Activated CD4-positive, alpha-beta T cell treated with anti-CD3 and anti-CD28 coated beads, Interleukin-2, amount 10 ng/mL, durations not matched to agents 24 days and 14 days (primary cell): ENCODE results near the gene CDH22. TPM values are rescaled to one million over a fixed set of nuclear protein-coding genes. Genes with fewer than 3 reads are reported as not detected.

ENCODE experiments used
- DNase-seq: peaks from one replicate; pipeline ENCODE4 v3.0.0; 2022
- H3K27ac Mint-ChIP-seq: one replicate; pipeline ENCODE4 v1.8.0; 2022; ENCODE audit warnings: mild to moderate bottlenecking, mixed read lengths
- H3K27me3 Mint-ChIP-seq: one replicate; pipeline ENCODE4 v1.8.0; 2022; ENCODE audit warnings: mixed read lengths
- H3K36me3 Mint-ChIP-seq: one replicate; pipeline ENCODE4 v1.8.0; 2022; ENCODE audit warnings: low read depth, mild to moderate bottlenecking, mixed read lengths
- H3K4me1 Mint-ChIP-seq: one replicate; pipeline ENCODE4 v1.8.0; 2021; ENCODE audit warnings: mixed read lengths
- H3K4me3 Mint-ChIP-seq: one replicate; pipeline ENCODE4 v1.8.0; 2022; ENCODE audit warnings: mild to moderate bottlenecking, moderate library complexity, mixed read lengths
- H3K9me3 Mint-ChIP-seq: one replicate; pipeline ENCODE4 v1.8.0; 2021; ENCODE audit warnings: mixed read lengths
- intact Hi-C: fragments of 100-400 bp; cut with micrococcal nuclease; formaldehyde crosslinking; loops from one replicate; pipeline ENCODE4 v1.15.1; 2023
- total RNA-seq: library from RNA; stranded (reverse); gene quantifications from 2 replicates; pipeline ENCODE4 v1.2.3, GENCODE V29; 2022

The CDH22 gene, protein sequence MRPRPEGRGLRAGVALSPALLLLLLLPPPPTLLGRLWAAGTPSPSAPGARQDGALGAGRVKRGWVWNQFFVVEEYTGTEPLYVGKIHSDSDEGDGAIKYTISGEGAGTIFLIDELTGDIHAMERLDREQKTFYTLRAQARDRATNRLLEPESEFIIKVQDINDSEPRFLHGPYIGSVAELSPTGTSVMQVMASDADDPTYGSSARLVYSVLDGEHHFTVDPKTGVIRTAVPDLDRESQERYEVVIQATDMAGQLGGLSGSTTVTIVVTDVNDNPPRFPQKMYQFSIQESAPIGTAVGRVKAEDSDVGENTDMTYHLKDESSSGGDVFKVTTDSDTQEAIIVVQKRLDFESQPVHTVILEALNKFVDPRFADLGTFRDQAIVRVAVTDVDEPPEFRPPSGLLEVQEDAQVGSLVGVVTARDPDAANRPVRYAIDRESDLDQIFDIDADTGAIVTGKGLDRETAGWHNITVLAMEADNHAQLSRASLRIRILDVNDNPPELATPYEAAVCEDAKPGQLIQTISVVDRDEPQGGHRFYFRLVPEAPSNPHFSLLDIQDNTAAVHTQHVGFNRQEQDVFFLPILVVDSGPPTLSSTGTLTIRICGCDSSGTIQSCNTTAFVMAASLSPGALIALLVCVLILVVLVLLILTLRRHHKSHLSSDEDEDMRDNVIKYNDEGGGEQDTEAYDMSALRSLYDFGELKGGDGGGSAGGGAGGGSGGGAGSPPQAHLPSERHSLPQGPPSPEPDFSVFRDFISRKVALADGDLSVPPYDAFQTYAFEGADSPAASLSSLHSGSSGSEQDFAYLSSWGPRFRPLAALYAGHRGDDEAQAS
- total RNA-seq = not detected in 2 replicates

DNA sequence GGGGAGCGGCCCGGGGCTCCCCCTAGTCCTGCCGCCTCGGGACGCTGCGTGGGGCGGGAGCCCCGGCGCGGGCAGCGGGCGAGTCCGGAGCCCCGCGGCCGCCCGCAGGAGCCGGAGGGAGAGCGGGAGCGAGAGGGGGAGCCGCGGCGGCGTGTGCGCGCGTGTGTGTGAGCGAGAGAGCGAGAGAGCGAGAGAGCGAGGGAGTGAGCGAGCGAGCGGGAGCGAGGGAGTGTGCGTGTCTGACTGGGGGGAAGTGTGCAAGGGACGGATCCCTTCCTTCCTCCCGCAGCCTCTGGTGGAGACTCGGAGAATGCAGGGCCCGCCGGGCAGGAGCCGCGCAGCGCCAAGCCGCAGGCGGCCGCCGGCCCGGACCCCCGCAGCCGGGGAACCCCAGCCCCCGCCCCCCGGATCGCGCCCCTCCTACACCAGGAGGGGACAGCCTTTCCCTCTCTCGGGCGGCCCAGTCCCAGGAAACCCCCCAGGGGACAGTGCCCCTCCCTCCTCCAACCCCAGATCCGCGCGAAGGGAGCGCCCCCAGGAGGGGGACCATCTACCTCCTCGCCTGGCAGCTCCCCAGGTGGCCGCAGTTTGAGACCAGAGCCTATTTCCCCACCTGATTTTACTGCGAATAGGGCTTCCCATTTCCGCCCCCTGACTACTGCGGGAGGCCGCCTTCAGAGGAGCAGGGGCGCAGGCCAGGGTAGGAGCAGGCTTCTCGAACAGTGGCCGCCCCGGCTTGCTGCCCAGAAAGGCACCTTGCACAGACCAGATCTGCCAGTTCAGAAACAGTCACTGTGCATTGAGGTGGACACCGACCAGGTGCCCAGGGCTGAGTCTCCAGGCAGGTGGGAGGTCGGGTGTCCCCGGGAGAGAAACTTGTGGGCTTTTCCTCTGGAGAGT lies at the start of gene CDH22:
Gene CDH22, minus strand, starts transcription at position 241 of the 900 bp plus-strand sequence. CDS start 57,204 bp downstream, outside the sequence.
- peak; percentile 75 for DNase-seq
- no peak within 1 kb of the TSS for H3K27ac Mint-ChIP-seq
- no peaks in the 10 kb centered on the region for H3K9me3 Mint-ChIP-seq

DNA sequence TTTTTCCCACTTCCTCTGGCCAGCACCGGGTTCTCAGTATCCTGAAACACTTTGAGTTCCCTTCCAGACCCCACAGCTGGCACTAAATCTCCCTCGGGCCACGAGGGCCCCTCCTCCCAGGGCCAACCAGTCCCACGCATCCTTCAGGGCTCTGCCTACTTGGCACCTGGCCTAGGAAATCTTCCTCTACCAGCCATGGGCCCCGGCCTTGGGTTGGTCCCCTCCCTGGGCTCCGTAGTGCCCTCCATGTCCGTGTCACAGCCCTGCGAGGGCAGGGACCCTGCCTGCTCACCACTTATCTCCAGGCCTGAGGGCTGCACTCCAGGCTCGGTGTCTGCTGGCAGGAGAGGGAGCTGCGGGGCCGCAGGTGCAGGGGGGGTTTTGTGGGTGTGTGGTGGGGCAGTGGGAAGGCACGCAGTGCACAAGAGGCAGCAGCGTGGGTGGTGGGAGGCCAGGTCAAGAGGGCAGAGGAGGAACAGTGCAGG lies 48.8 kb upstream of the CDH22 start:
- DNase-seq = no peak
- no peak overlapping the region for H3K27ac Mint-ChIP-seq

More for the DNA sequence above, at the start of gene CDH22:
- Mint-ChIP-seq H3K4me1 (peaks cover 4% of the 10 kb centered on the region), H3K27me3 (peaks cover 73% of the 10 kb centered on the region), H3K4me3 (peak within 1 kb of the TSS; percentile 55), H3K36me3 (no peaks in the 10 kb centered on the region)
- intact Hi-C loops = loop anchor here (5.0 kb wide), 2 partner anchors 286 to 379 kb away; partner anchors contain the start of gene TP53RK

DNA sequence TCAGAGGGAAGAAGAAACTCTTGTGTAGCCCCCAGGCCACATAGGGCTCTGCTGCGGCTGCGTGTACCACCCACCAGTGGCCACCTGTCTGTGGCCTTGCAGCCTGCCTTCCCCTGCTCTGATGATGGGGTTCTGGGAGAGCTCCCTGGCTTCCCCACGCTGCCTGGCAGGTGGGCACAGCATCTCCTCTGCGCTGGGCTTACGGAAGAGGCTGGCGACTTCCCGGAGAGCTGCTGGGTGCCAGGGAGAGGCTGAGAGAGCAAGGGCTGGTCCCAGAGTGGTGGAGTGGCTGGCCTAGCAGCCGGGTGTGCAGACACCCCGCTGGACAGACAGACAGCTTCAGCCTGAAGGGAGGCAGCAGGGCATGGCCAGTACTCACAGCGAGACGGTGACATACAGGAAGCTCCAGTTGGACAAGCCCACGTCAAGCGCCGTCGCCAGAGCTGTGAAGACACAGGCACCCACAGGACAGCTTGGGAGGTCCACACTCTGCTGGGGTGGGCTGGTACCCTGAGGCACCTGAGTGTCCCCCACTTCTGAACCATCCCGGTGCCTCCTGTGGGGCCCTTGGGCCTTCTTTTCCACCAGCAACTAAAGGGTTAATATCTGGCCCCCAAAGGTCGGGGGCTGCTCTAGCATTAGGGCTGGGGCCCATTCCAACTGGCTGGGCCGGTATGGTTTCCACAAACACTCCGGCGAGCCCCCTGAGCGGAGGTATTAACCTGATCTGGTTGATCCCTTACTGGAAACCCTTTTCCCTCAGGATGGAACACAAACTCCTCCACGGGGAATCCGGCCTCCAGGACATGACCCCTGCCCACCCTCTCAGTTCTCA lies 48.1 kb upstream of the CDH22 start:
- peaks cover 27% of the 10 kb centered on the region for H3K4me1 Mint-ChIP-seq
- H3K9me3 Mint-ChIP-seq = no peaks in the 10 kb centered on the region
- no peaks in the 10 kb centered on the region for H3K27me3 Mint-ChIP-seq
- no peak overlapping the region for H3K4me3 Mint-ChIP-seq
- peaks cover 24% of the 10 kb centered on the region for H3K36me3 Mint-ChIP-seq
- no peak for DNase-seq
- intact Hi-C loops = no loop called here
- H3K27ac Mint-ChIP-seq = no peak overlapping the region

More for the DNA sequence above, 48.8 kb upstream of the CDH22 start:
- Mint-ChIP-seq H3K36me3 (peaks cover 28% of the 10 kb centered on the region), H3K4me1 (peaks cover 34% of the 10 kb centered on the region), H3K4me3 (no peak overlapping the region), H3K9me3 (no peaks in the 10 kb centered on the region), H3K27me3 (no peaks in the 10 kb centered on the region)
- intact Hi-C loops = no loop called here

DNA sequence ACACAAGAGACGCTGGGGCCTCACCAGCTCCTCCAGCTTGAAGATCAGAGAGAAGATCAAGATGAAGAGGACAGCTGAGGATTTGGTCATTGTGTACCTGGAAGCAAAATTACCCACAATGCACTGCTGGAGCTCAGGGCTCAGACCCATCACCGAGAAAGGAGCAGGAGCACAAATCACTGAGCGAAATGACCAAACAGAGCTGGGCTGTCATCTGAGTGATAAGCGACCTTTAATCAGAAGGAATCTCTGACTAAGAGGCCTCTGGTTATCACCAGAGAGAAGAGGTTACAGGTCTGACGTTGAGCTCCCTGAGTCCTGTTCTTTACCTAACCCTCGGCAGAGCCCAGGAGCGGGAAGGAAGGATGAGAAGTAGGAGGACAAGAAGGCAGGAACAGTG lies 47.5 kb upstream of the CDH22 start:
- Mint-ChIP-seq H3K36me3 (peaks cover 24% of the 10 kb centered on the region), H3K27ac (no peak overlapping the region), H3K4me1 (peaks cover 25% of the 10 kb centered on the region), H3K4me3 (no peak overlapping the region), H3K27me3 (no peaks in the 10 kb centered on the region), H3K9me3 (no peaks in the 10 kb centered on the region)
- intact Hi-C loops = no loop called here
- no peak for DNase-seq

DNA sequence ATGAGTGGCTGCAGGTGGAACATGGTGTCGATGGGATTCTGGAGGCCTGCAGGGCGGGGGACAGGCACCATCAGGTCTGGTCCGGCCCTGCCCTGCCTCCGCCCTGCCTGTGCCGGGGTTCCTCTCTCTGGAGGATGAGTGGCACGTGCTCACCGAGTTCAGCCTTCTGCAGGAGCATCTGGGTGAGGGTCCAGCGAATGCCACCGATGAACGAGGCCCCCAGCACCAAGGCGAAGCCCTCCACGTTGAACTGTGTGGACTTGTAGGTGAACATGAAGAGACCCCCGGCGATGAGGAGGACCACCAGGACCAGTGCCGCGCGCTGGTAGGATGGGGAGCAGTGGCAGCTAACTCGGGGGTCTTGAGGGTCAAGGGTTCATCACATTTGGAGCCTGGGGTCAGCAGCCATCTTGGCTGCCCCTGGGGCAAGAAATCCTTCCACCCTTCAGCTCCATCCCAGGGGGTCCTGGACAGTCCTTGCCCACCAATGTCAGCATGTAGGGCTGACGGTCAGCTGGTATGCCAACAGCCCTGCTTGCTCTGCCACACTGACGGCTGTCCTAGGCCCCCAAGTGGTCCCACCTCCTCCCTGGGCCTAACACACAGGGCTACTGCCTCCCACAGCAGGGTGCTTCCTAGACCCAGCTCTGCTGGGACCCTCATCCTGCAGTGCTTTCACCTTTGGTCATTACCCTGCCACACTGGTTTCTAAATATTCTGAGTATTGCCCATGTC lies 46.8 kb upstream of the CDH22 start:
- intact Hi-C loops = no loop called here
- Mint-ChIP-seq H3K36me3 (peaks cover 30% of the 10 kb centered on the region), H3K27me3 (no peaks in the 10 kb centered on the region), H3K27ac (no peak overlapping the region), H3K9me3 (no peaks in the 10 kb centered on the region), H3K4me1 (peaks cover 28% of the 10 kb centered on the region), H3K4me3 (no peak overlapping the region)
- DNase-seq = no peak

DNA sequence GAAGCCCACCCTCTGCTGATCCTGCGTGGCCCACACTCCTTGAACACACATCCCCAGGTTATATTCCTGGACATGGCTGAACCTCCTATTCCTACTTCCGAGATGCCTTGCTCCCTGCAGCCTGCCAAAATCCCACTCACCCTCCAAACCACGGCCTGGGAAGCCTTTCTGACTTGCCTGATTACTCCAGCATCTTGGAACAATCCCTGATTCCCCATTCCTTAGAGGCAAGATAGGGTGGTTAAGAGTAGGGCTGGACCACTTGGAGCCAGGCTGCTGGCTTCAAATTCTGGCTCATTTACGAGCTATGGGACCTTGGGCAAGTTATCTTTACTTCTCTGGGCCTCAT lies 45.9 kb upstream of the CDH22 start:
- Mint-ChIP-seq H3K4me1 (peaks cover 20% of the 10 kb centered on the region), H3K36me3 (peaks cover 33% of the 10 kb centered on the region), H3K4me3 (no peak overlapping the region), H3K27me3 (no peaks in the 10 kb centered on the region), H3K27ac (peak overlapping the region; percentile 17), H3K9me3 (no peaks in the 10 kb centered on the region)
- intact Hi-C loops = no loop called here
- DNase-seq = no peak

DNA sequence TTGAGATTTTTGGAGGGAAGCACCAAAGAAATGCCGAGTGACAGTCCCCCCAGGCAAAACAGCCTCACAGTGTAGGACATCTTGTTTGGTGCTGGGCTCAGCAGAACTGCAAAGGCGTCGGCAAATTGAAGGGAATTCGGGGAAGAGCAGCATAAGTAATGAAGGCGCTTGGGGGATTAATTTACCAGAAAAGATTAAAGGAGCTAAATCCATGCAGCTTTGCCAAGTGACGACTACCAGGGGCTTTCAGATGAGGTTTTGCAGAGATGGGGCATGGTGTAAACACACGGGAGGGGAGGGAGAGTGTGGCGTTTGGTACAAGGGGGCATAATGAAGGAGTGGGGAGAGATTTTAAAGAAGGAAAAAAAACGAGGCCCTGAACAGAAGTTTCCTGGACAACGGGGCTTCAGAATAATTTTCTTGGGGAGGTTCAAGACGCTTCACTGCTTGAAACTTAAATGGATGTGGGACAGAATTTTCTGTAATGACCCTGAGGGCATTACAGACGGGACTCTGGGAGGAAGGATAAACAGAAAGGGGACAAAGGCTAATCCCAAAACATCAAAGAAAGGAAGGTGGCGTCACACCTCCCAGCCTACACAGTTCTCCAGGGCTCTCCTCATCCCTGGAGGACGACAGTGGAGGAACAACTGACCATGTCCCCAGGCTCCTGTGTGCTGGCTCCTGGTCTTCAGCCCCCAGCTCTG lies 45.4 kb upstream of the CDH22 start:
- peaks cover 17% of the 10 kb centered on the region for H3K4me1 Mint-ChIP-seq
- no peaks in the 10 kb centered on the region for H3K9me3 Mint-ChIP-seq
- H3K27me3 Mint-ChIP-seq = no peaks in the 10 kb centered on the region
- intact Hi-C loops = no loop called here
- no peak for DNase-seq
- H3K36me3 Mint-ChIP-seq = peaks cover 32% of the 10 kb centered on the region
- no peak overlapping the region for H3K27ac Mint-ChIP-seq
- no peak overlapping the region for H3K4me3 Mint-ChIP-seq

DNA sequence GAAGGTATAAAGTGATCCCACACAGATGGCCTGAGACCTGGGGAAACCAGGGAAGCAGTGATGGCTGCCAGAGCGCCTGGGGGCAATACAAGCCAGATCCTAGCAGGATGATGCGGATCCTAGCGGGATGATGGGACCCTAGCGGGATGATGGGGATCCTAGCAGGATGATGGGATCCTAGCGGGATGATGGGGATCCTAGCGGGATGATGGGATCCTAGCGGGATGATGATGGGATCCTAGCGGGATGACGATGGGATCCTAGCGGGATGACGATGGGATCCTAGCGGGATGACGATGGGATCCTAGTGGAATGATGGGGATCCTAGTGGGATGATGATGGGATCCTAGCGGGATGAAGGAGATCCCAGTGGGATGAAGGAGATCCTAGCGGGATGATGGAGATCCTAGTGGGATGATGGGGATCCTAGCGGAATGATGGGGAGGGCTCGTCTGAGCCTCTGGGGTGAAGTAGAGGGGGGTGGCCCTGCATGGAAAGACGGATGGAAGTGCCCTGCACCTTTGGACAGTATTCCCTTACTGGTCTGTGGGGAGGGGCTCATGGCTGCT lies 44.2 kb upstream of the CDH22 start:
- no peak for DNase-seq
- H3K9me3 Mint-ChIP-seq = no peaks in the 10 kb centered on the region
- H3K4me1 Mint-ChIP-seq = peaks cover 14% of the 10 kb centered on the region
- H3K27me3 Mint-ChIP-seq = no peaks in the 10 kb centered on the region
- intact Hi-C loops = no loop called here
- no peak overlapping the region for H3K4me3 Mint-ChIP-seq
- H3K27ac Mint-ChIP-seq = no peak overlapping the region
- peaks cover 32% of the 10 kb centered on the region for H3K36me3 Mint-ChIP-seq

DNA sequence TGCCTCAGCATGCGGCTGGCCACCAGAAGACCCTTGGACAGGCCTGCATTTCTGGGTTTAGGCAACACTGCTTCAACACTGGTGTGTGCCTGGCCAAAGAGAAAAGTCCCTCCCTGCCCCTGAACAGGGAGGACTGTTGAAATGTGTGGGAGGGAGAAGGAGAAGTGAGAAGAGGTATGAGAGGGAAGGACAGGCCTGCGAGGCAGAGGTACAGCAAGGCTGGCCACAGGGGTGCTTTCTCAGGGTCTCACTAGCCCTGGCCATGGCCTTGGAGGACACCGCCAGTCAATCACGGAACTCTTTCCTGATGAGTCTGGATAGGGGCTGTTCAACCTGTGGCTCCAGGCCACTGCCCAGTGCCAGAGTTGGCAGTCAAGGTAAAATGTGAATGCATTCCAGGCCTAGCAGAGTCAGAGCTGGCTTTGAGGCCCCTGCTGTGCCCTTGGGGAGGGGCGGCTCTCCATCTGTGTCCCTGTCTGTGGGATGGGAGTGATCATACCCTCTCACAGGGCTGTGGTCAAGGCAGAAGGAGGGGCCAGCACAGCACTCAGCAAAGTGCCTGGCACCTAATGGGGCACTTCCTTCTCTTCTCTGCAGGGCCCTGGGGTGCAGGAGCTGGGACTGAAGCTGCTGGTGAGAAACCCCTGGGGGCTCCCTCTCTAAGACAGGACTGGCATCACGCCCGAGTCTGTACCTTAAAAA lies 43.2 kb upstream of the CDH22 start:
- intact Hi-C loops = no loop called here
- no peak for DNase-seq
- H3K27me3 Mint-ChIP-seq = no peaks in the 10 kb centered on the region
- peaks cover 10% of the 10 kb centered on the region for H3K4me1 Mint-ChIP-seq
- H3K4me3 Mint-ChIP-seq = no peak overlapping the region
- H3K9me3 Mint-ChIP-seq = no peaks in the 10 kb centered on the region
- no peak overlapping the region for H3K27ac Mint-ChIP-seq
- peaks cover 31% of the 10 kb centered on the region for H3K36me3 Mint-ChIP-seq

DNA sequence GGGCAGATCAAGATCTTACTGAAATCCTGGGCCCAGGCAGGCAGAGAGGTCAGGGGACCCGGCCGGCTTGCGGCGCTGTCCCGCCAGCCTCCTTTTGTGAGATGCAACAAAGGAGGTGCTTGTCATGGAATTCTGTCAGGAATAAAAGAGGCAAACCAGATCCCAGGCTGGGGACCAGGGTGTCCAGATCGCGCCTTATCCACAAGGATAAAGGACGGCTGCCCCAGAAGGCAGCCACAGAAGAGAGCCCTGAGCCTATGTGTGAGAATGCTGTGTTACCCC lies 42.6 kb upstream of the CDH22 start:
- Mint-ChIP-seq H3K9me3 (no peaks in the 10 kb centered on the region), H3K4me1 (peaks cover 10% of the 10 kb centered on the region), H3K36me3 (peaks cover 33% of the 10 kb centered on the region), H3K27me3 (no peaks in the 10 kb centered on the region), H3K4me3 (no peak overlapping the region), H3K27ac (no peak overlapping the region)
- DNase-seq = no peak
- intact Hi-C loops = no loop called here

DNA sequence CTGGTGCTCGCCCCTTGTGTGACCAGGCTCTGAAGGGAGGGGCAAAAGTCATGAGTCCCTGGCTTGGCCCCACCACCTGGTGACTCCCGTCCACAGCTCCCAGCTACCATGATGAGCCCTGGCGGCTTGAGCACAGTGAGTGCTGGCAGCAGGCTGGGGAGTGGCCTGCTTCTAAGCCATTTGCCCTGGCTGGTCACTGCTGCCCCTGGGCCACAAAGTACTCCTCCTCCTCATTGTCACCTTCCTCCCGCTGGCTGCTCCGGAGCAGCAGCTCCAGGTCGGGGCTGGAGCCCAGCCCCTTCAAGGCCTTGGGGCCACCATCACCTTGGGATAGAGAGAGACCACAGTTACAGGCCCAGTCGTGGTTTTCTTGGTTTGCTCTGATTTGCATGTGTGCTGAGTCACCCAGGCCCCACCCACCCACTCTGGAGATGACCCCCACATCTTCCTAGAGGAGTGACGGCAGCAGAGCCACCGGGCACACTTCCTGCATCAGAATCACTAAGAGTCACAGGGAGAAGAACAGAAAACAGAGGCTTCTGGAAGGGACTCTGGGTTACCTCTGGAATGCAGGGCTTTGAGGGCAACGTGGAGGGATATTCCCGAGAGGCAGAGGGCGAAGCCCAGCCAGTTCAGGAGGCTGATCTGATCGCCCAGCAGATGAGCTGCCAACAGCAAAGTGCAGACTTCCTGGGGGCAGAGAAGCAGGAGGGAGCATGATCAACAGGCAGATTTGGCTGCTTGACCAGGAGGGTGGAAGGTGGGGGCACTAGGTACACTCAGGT lies 42.1 kb upstream of the CDH22 start:
- Mint-ChIP-seq H3K27ac (peak overlapping the region; percentile 49), H3K9me3 (no peaks in the 10 kb centered on the region), H3K36me3 (peaks cover 32% of the 10 kb centered on the region), H3K4me1 (peaks cover 9% of the 10 kb centered on the region), H3K27me3 (no peaks in the 10 kb centered on the region), H3K4me3 (no peak overlapping the region)
- no peak for DNase-seq
- intact Hi-C loops = no loop called here
